IPS-NIHi7 (cell line): ENCODE measurements around the gene ONECUT1.
A peak's percentile ranks its signal among the peaks of the same experiment; 100 is the strongest.
"Not testable (repeated sequence)": the region's sequence is repeated elsewhere in the genome, so short reads cannot be mapped to it uniquely, and the experiment has no call there.

Experiments
- DNase-seq: peaks from one replicate; pipeline ENCODE4 v3.0.0; 2012; ENCODE audit warnings: mixed read lengths; ENCODE audit errors: extremely low spot score

ONECUT1 gene

DNA sequence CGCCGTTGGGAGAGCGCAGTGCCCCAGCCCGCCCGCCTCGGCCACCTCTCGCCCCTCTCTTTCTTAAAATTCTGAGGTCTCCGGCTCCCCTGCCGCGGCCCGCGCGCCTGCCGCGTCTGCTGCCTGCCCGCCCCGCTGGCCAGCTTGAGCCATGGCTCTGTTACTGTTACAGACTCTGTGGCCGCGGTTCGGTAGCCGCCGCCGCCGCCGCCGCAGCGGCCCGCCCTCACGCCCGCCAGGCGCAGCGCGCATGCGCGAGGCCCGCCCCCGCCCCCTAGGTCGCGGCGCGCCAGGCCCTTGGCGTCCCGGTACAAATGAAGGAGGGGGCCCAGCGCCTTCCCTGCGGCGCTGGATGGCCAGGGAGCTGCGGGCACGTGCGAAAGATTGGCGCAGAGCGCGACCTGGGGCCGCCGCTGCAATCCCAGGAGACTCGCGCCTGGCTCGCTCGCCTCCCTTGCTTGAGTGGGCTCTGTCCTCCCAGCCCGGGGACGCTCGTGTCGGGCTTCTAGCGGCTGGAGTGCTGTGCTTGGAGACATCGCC, at the start of gene ONECUT1:
Gene ONECUT1, minus strand, starts transcription at position 168 of the 540 bp plus-strand sequence. CDS start 452 bp downstream, outside the sequence.
- DNase-seq = peak; percentile 77

- no peak for DNase-seq
Measured at GRCh38 chr15:52834379-52834778, 44.2 kb upstream of the ONECUT1 start.

DNA sequence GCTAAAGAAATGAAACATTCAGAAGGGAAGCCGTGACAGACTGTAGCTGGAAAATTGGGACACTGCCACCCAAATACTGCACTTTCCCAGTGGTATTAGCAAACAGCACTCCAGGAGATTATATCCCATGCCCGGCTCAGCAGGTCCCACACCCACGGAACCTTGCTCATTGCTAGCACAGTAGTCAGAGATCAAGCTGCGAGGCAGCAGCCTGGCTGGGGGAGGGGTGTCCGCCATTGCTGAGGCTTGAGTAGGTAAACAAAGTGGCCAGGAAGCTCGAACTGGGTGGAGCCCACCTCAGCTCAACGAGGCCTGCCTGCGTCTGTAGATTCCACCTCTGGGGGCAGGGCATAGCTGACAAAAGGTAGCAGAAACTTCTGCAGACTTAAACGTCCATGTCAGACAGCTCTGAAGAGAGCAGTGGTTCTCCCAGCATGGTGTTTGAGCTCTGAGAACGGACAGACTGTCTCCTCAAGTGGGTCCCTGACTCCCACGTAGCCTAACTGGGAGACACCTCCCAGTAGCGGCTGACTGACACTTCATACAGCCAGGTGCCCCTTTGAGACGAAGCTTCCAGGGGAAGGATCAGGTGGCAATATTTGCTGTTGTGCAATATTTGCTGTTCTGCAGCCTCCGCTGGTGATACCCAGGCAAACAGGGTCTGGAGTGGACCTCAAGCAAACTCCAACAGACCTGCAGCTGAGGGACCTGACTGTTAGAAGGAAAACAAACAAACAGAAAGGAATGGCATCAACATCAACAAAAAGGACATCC, 34.2 kb upstream of the ONECUT1 start:
- not testable (repeated sequence) for DNase-seq

- DNase-seq = no peak
Measured at GRCh38 chr15:52822475-52822874, 32.3 kb upstream of the ONECUT1 start.

- no peak for DNase-seq
Measured at GRCh38 chr15:52819253-52819652, 29.1 kb upstream of the ONECUT1 start.

GRCh38 chr15:52815899-52816298, 25.8 kb upstream of the ONECUT1 start:
- DNase-seq = not testable (repeated sequence)

GRCh38 chr15:52808996-52809395, 18.9 kb upstream of the ONECUT1 start:
- no peak for DNase-seq

DNA sequence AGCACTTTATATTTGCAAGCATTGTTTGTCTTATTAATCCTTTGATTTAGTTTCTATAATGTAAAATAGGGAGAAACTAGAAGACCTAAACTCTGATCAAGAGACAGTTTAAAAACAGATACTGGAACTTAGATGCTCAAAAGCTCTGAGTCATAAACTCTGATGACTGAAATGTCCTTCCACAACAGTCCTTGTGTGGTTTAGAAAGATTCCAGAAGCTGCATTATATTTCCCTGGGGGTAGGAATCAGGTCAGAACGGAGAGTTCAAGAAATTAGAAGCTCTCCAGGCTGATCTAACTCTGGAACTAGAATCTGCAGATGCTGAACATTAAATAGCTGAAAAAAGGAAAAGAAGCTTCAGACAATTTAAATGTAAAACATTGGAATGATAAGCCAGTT, 18.3 kb upstream of the ONECUT1 start:
- DNase-seq = no peak

DNA sequence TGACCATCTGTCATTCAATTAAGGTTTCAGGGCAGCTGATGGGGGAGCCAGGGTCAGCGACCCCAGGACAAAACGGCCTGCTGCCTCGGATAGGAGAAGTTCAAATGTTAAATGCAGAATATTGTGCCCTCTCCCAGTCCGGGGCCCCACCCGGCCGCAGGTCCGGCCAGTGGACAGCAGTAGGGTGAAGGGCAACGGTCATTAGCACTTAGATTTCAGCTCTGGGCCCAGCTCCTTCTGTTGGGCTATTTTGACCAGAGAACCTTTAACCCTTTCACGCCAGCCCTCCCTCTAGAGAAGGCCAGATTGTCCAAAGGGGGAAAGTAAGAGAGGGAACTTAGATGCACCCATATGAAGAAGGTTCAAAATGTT, 16.1 kb upstream of the ONECUT1 start:
- no peak for DNase-seq

DNA sequence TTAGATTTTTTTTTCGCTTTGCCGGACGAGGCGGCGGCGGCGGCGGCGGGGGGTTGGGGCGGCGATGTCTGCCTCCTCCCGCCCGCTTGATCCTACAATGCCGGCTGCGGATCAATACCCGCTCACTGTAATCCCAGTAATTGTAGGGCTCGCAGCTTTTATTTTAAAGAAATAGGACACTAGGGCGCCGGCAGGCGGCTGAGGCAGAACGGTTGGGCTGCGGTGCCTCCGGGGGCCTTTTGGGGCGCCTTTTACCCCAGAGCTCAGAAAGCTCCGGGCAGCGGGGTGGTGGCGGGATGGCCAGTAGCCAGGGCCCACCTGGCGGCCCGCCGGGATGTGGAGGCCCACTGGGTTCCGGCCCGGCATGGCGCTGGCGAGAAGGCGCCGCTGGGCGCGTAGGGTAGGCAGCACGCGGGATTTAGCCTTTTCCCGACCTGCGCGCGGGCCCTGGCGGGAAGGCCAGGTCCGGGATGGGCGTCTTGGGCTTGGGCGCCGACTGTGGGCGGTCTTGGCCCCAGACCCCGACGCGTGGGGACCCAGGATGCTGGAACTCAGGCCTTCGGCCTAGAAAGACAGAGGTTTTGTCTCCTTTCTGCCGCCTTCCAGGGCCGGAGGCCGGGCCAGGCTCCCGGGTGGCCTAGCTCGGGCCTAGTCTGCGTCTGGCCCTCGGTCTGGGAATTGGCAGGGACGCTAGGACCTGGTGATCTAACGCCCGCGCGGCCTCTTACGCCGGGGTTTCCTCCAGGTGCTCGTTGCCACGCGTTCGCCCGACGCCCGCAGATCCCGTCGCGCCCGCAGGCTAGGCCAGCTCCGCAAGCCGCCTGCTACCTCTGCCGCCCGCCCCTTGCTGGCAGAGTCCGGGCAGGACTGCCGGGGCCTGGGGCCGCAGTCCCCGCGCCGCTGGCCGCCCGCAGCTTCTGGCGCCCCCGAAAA, 15.5 kb upstream of the ONECUT1 start:
- no peak for DNase-seq

GRCh38 chr15:52804526-52805081, 14.5 kb upstream of the ONECUT1 start:
- DNase-seq = peak; percentile 53

DNA sequence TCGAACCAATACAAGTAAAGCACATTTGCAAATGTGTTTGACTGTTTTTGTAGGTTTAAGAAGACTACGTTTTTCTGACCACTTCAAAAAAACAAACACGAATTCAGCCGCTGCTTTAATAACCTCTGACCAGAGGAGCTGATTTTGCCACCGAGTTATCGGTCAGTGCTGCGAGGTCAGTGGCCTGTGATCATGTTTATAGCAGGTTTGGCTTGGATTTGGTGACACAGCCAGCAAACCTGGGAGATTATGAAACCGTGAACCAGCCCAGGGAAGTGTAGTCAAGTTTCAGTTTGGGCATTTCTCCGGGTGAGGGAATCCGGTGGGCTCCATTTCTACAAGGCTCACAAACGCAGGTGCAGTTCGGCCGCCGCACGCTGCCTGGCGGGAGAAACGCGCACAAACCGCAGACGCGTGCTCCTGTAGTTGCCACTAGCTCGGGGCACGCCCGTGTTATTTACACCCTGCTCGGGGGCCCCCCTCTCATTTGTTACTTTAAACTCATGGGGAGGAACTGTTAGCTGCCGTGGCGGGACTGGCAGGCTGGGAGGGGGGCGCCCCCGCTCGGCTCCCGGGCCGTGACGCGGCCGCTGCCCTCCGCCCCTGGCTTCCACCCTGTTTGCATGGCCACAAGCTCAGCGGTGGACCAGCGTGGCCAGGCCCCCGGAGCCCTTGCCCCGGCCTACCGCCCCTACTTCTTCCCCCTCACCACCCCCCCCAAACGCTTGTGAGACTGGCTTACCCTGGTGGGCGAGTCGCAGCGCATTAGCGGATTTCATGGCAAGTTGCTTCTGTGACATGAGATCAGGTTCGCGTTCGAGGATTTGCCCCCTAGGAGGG, 13.6 kb upstream of the ONECUT1 start:
- DNase-seq = no peak

DNA sequence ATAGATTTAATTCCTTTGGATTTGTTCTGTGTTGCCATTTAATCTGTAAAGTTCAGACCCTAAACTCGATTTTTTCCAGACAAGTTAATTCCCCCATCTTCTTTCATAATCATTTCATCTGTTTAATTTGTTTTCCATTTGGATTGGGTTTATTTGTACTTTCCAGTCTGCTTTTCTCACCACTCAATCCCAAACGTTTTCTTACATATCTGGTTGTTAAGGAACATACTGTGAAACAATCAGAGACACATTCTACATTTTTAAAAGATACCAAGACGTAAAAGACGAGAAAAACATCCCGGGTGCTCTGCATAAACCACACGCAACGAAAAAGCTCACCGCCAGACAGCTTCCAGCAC, 13.0 kb upstream of the ONECUT1 start:
- DNase-seq = no peak

- DNase-seq = no peak
Measured at GRCh38 chr15:52802110-52802509, 12.0 kb upstream of the ONECUT1 start.

- no peak for DNase-seq
Measured at GRCh38 chr15:52801748-52802085, 11.6 kb upstream of the ONECUT1 start.

GRCh38 chr15:52800828-52801747, 11.0 kb upstream of the ONECUT1 start:
- no peak for DNase-seq

- no peak for DNase-seq
Measured at GRCh38 chr15:52799145-52799811, 9.1 kb upstream of the ONECUT1 start.

DNA sequence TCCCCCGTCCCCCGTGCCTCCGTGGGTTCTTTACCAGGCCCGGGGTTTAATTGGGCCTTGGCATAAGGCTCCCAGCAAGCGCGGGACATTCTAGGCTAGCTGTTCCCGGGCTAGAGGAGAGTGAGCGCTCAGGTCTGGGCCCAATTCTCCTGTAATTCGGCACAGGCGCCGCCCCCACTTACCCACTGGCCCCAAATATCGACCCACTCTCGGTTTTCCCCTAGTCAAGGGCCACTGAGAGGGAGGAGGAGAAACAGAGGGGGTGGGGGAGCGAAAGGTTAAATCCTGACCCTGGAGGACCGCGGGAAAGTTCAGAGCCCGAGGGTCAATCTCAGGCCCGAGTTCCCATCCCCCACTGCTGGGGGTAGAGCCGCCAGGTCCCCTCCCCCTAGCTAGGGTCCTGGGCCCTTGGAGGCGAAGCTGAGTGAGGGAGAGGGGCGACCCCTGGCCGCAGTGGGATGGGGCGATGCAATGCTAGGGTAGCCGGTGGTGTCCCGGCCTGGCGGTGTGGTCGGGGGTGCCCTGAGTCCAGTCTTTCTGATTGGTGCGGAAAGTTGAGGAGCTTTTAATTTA, 8.5 kb upstream of the ONECUT1 start:
- DNase-seq = peak; percentile 73
